Mesothelial cell of epicardium (in vitro differentiated cells): ENCODE measurements around the gene DOCK2. TPM values are rescaled to one million over a fixed set of nuclear protein-coding genes. Genes with fewer than 3 reads are reported as not detected.
"Not testable (repeated sequence)": the region's sequence is repeated elsewhere in the genome, so short reads cannot be mapped to it uniquely, and the experiment has no call there.

Experiments used
- DNase-seq, 2 experiments: peaks; one replicate each; pipeline ENCODE4 v3.0.0; 2021; ENCODE audit warnings: low spot score in 2 of 2; ENCODE audit not compliant: unreplicated experiment in 2 of 2
- H3K27ac Mint-ChIP-seq: 2 replicates; pipeline ENCODE4 v1.8.0; 2021; ENCODE audit warnings: mixed read lengths
- H3K27me3 Mint-ChIP-seq: 2 replicates; pipeline ENCODE4 v1.8.0; 2021; ENCODE audit warnings: low read depth, mixed read lengths
- H3K36me3 Mint-ChIP-seq: 2 replicates; pipeline ENCODE4 v1.8.0; 2021; ENCODE audit warnings: mixed read lengths
- H3K4me1 Mint-ChIP-seq: 2 replicates; pipeline ENCODE4 v1.8.0; 2021; ENCODE audit warnings: mixed read lengths
- H3K4me3 Mint-ChIP-seq: 2 replicates; pipeline ENCODE4 v1.8.0; 2021; ENCODE audit warnings: mild to moderate bottlenecking, moderate library complexity, mixed read lengths
- H3K9me3 Mint-ChIP-seq: 2 replicates; pipeline ENCODE4 v1.8.0; 2021; ENCODE audit warnings: mixed read lengths
- CTCF ChIP-seq: fragments of 200-600 bp; sonication (generic); IDR thresholded peaks from one replicate; pipeline ENCODE4 v1.5.0; 2021; ENCODE audit warnings: antibody characterized with exemption; ENCODE audit not compliant: unreplicated experiment
- total RNA-seq: library from RNA; stranded (reverse); gene quantifications from 3 replicates; pipeline ENCODE4 v1.2.1, GENCODE V29; 2021

Gene DOCK2
- total RNA-seq, 1 donor from 2014 or later: 0.25 TPM

- no peak for DNase-seq
- Mint-ChIP-seq H3K4me3 (no peak overlapping the region), H3K4me1 (peaks cover 5% of the 10 kb centered on the region), H3K9me3 (no peaks in the 10 kb centered on the region), H3K36me3 (no peaks in the 10 kb centered on the region), H3K27ac (no peak overlapping the region), H3K27me3 (peaks cover 28% of the 10 kb centered on the region)
- no peak for TF ChIP-seq CTCF
These were observed 190.7 kb downstream of the DOCK2 start for GRCh38 chr5:169827769-169828168.

- no peaks in the 10 kb centered on the region for H3K36me3 Mint-ChIP-seq
- no peak overlapping the region for H3K27ac Mint-ChIP-seq
These were observed 191.3 kb downstream of the DOCK2 start for GRCh38 chr5:169828385-169828784.

GRCh38 chr5:169831331-169831730, 194.3 kb downstream of the DOCK2 start:
- Mint-ChIP-seq H3K4me3 (no peak overlapping the region), H3K4me1 (peaks cover 5% of the 10 kb centered on the region), H3K27ac (no peak overlapping the region), H3K9me3 (no peaks in the 10 kb centered on the region), H3K36me3 (no peaks in the 10 kb centered on the region), H3K27me3 (peaks cover 19% of the 10 kb centered on the region)
- no peak for DNase-seq
- TF ChIP-seq CTCF: no peak

More at GRCh38 chr5:169828385-169828784, 191.3 kb downstream of the DOCK2 start:
- no peak for TF ChIP-seq CTCF
- peaks cover 5% of the 10 kb centered on the region for H3K4me1 Mint-ChIP-seq
- H3K9me3 Mint-ChIP-seq: no peaks in the 10 kb centered on the region
- no peak for DNase-seq
- no peak overlapping the region for H3K4me3 Mint-ChIP-seq
- H3K27me3 Mint-ChIP-seq: peaks cover 22% of the 10 kb centered on the region

DNA sequence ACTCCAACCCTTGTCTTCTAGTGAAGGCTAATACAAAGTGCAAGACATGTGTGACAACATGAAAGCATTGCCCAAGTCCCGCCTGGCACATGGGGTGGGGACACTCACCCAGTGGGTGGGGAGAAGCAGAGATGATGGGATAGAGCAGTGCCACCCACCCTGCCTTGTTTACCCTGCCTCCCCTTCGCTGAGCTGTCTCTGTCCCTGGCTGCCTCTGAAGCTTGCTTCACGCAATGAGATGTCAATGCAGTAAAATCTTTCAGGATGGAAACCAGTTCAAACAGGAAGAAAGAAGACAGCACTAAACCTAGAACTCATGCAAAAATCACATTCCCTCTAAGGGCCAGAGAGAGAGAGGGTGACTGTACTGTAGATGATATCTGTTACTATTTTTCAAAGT, 195.2 kb downstream of the DOCK2 start:
- DNase-seq: no peak
- peaks cover 5% of the 10 kb centered on the region for H3K4me1 Mint-ChIP-seq
- H3K27me3 Mint-ChIP-seq: peaks cover 15% of the 10 kb centered on the region
- no peak overlapping the region for H3K27ac Mint-ChIP-seq
- no peaks in the 10 kb centered on the region for H3K36me3 Mint-ChIP-seq
- no peaks in the 10 kb centered on the region for H3K9me3 Mint-ChIP-seq
- no peak overlapping the region for H3K4me3 Mint-ChIP-seq
- TF ChIP-seq CTCF: no peak

DNA sequence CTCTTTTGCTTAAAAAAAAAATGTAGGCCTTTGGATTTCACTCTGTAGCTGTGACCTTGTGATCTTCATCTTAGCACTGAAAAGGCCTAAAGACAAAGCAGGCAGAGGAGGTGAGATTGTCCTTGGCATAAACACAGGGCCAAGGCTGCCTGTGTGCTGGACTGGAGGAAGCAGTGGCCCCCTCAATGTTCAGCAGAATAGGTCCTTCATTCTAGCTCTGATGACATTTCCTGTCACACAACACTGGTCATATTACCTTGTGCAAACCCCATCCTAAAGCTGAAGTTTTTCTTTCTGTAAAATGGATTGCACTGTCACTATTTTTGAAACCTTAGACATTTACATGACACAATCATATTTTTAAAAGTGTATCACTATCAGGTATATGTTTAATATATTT, 195.8 kb downstream of the DOCK2 start:
- Mint-ChIP-seq H3K9me3 (no peaks in the 10 kb centered on the region), H3K27me3 (peaks cover 13% of the 10 kb centered on the region), H3K4me1 (peaks cover 5% of the 10 kb centered on the region), H3K36me3 (no peaks in the 10 kb centered on the region), H3K27ac (no peak overlapping the region), H3K4me3 (no peak overlapping the region)
- TF ChIP-seq CTCF: no peak
- DNase-seq: no peak

GRCh38 chr5:169833681-169834292, 196.7 kb downstream of the DOCK2 start:
- H3K27me3 Mint-ChIP-seq: peaks cover 11% of the 10 kb centered on the region
- H3K4me1 Mint-ChIP-seq, H3K36me3 Mint-ChIP-seq, DNase-seq, H3K9me3 Mint-ChIP-seq, H3K4me3 Mint-ChIP-seq, H3K27ac Mint-ChIP-seq: not testable (repeated sequence)

DNA sequence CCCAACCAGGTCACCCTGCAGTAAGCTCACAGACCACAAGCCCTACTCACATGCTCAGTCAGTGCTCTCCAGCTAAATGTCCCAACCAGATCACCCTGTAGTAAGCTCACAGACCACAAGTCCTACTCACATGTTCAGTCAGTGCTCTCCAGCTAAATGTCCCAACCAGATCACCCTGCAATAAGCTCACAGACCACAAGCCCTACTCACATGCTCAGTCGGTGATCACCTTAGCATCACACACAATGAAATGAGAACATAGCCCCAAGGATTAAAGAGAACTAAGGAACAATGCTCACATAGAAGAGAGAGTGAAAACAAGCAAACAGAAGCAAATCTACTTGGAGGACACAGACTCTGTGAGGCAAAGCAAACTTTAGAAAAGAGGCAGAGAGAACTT, 197.5 kb downstream of the DOCK2 start:
- H3K36me3 Mint-ChIP-seq, H3K4me3 Mint-ChIP-seq, H3K27me3 Mint-ChIP-seq, H3K4me1 Mint-ChIP-seq, DNase-seq, H3K9me3 Mint-ChIP-seq, H3K27ac Mint-ChIP-seq: not testable (repeated sequence)
